ENCODE measurements around the gene AHR.

The AHR gene

DNA sequence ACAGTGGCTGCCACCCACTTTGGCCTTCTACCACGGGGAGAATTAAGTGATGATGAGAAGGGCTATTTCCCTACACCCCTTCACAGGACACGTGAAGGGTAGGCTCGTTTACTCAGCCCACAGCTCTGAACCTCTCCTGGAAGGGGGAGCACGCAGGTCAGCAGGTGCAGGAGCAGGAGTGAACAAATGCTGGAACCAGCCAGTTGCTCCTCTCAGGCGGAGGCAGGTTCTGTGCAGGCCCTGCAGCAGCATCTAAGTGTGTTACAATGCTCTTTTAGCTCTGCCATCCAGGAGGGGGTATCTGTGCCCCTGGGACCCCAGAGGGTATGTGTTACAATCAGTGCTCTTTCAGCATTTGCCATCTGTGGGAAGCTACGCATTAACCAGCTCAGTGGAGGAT lies 61.2 kb downstream of the AHR start:
- Histone ChIP-seq H3K9ac (ENCODE audit: low read length) (no peak overlapping the region), H3K18ac (ENCODE audit: low read depth in 1 of 2, low read length in 2 of 2) (peak overlapping the region in 1 of 2 experiments; percentile 51), H3K14ac (ENCODE audit: low read length in 2 of 2) (peak overlapping the region in 1 of 2 experiments; percentile 64)

DNA sequence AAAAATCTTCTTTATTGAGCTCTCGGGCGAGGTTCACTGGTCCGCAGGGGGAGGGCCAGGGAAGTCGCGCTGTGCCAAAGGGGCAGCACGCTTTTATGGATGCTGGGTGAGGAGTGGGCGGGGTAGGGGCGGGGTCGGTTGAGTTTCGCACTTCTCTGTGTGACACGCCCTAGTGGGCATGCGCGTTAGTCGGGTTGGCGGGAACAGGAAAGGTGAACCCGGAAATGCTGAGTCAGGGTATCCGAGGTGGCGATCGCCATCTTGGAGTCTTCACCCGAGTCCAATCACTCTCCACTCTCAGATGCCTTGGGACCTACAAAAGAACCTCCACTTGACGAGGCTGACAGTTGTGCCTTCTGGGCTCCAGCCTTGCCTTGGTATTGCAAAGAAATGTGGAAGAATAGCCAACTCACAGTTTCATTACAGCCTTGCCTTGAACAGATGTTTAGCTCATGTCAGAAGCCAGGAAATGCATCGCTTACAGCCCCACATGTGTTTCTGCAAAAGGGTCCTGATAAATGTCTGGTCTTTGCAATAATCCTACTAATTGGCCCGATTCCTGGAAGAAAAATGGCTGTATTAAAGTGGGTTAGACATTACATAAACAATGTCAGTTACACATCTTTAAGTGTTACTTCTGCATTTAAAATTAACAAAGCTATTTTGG lies 64.1 kb downstream of the AHR start:
- Histone ChIP-seq H2BK5ac (ENCODE audit: low read depth, low read length, poor library complexity, severe bottlenecking) (no peak overlapping the region), H2BK120ac (ENCODE audit: low read depth, low read length) (no peak overlapping the region), H2BK15ac (ENCODE audit: low read depth, poor library complexity, severe bottlenecking) (no peak overlapping the region), H3K27ac (ENCODE audit: low read length, poor library complexity, severe bottlenecking) (no peak overlapping the region), H3K4me1 (ENCODE audit: control insufficient read depth, insufficient read depth, low read depth, low read length) (no peaks in the 10 kb centered on the region), H3K79me1 (replicated peaks; ENCODE audit: low read length, poor library complexity, severe bottlenecking) (no peaks in the 10 kb centered on the region), H3K36me3 (ENCODE audit: control insufficient read depth in 1 of 2, insufficient read depth in 2 of 2, low read depth in 1 of 2, low read length in 2 of 2) (peaks cover 0 to 4% of the 10 kb centered on the region in 2 experiments), H3K23ac (ENCODE audit: low read length in 2 of 2) (no peak overlapping the region), H3K27me3 (ENCODE audit: control insufficient read depth in 1 of 2, insufficient read depth in 1 of 2, low read length in 2 of 2) (no peaks in the 10 kb centered on the region), H2BK12ac (ENCODE audit: low read length in 2 of 2) (peak overlapping the region in 1 of 2 experiments; percentile 75), H3K4ac (ENCODE audit: low read depth in 1 of 2, low read length in 2 of 2) (peak overlapping the region in 1 of 2 experiments; percentile 54), H4K91ac (ENCODE audit: low read length) (no peak overlapping the region), H3K9me3 (ENCODE audit: control insufficient read depth, low read length) (no peaks in the 10 kb centered on the region), H2AK5ac (ENCODE audit: low read length, severe bottlenecking) (no peak overlapping the region), H3K9ac (ENCODE audit: low read length) (no peak overlapping the region), H3K14ac (ENCODE audit: low read length in 2 of 2) (no peak overlapping the region), H3K4me3 (ENCODE audit: insufficient read depth in 1 of 2, low read depth in 1 of 2, low read length in 2 of 2) (no peak overlapping the region), H3K4me2 (ENCODE audit: low read length, poor library complexity, severe bottlenecking) (no peak overlapping the region), H2AFZ (ENCODE audit: low read depth, low read length) (no peak overlapping the region), H3K18ac (ENCODE audit: low read depth in 1 of 2, low read length in 2 of 2) (peak overlapping the region in 1 of 2 experiments; percentile 83), H4K8ac (ENCODE audit: low read length) (no peak overlapping the region)
- peak; percentile 52 for DNase-seq
- WGBS = 94% methylated on average over 22 of the region's 23 CpGs

More for the DNA sequence above, 61.2 kb downstream of the AHR start:
- DNase-seq = no peak
- Histone ChIP-seq H2BK120ac (ENCODE audit: low read depth, low read length) (no peak overlapping the region), H2AFZ (ENCODE audit: low read depth, low read length) (no peak overlapping the region), H2AK5ac (ENCODE audit: low read length, severe bottlenecking) (no peak overlapping the region), H3K9me3 (ENCODE audit: control insufficient read depth, low read length) (no peaks in the 10 kb centered on the region), H3K23ac (ENCODE audit: low read length in 2 of 2) (no peak overlapping the region), H4K91ac (ENCODE audit: low read length) (no peak overlapping the region), H3K4me3 (ENCODE audit: insufficient read depth in 1 of 2, low read depth in 1 of 2, low read length in 2 of 2) (no peak overlapping the region), H4K8ac (ENCODE audit: low read length) (peak overlapping the region; percentile 27), H2BK12ac (ENCODE audit: low read length in 2 of 2) (no peak overlapping the region), H2BK15ac (ENCODE audit: low read depth, poor library complexity, severe bottlenecking) (no peak overlapping the region), H3K36me3 (ENCODE audit: control insufficient read depth in 1 of 2, insufficient read depth in 2 of 2, low read depth in 1 of 2, low read length in 2 of 2) (peaks cover 0 to 4% of the 10 kb centered on the region in 2 experiments), H3K4me2 (ENCODE audit: low read length, poor library complexity, severe bottlenecking) (no peak overlapping the region), H3K27ac (ENCODE audit: low read length, poor library complexity, severe bottlenecking) (no peak overlapping the region), H3K27me3 (ENCODE audit: control insufficient read depth in 1 of 2, insufficient read depth in 1 of 2, low read length in 2 of 2) (no peaks in the 10 kb centered on the region), H3K79me1 (replicated peaks; ENCODE audit: low read length, poor library complexity, severe bottlenecking) (no peaks in the 10 kb centered on the region), H3K4ac (ENCODE audit: low read depth in 1 of 2, low read length in 2 of 2) (no peak overlapping the region), H2BK5ac (ENCODE audit: low read depth, low read length, poor library complexity, severe bottlenecking) (no peak overlapping the region), H3K4me1 (ENCODE audit: control insufficient read depth, insufficient read depth, low read depth, low read length) (no peaks in the 10 kb centered on the region)
- 93% methylated on average over 6 of the region's 6 CpGs for WGBS

- 88% methylated on average over 1 of the region's 2 CpGs for WGBS
- H2AFZ ChIP-seq (ENCODE audit: low read depth, low read length) = no peak overlapping the region
- no peak overlapping the region for H2BK5ac ChIP-seq (ENCODE audit: low read depth, low read length, poor library complexity, severe bottlenecking)
- no peak overlapping the region for H4K91ac ChIP-seq (ENCODE audit: low read length)
- H3K4ac ChIP-seq (ENCODE audit: low read depth in 1 of 2, low read length in 2 of 2) = no peak overlapping the region
- H3K27ac ChIP-seq (ENCODE audit: low read length, poor library complexity, severe bottlenecking) = no peak overlapping the region
- H4K8ac ChIP-seq (ENCODE audit: low read length) = no peak overlapping the region
- H3K9ac ChIP-seq (ENCODE audit: low read length) = no peak overlapping the region
- no peak overlapping the region for H3K4me2 ChIP-seq (ENCODE audit: low read length, poor library complexity, severe bottlenecking)
- no peak overlapping the region for H3K14ac ChIP-seq (ENCODE audit: low read length in 2 of 2)
- H3K4me3 ChIP-seq (ENCODE audit: insufficient read depth in 1 of 2, low read depth in 1 of 2, low read length in 2 of 2) = no peak overlapping the region
- H3K79me1 ChIP-seq (replicated peaks; ENCODE audit: low read length, poor library complexity, severe bottlenecking) = peaks cover 5% of the 10 kb centered on the region
- no peak overlapping the region for H3K23ac ChIP-seq (ENCODE audit: low read length in 2 of 2)
- no peak overlapping the region for H2BK12ac ChIP-seq (ENCODE audit: low read length in 2 of 2)
- H3K4me1 ChIP-seq (ENCODE audit: control insufficient read depth, insufficient read depth, low read depth, low read length) = peaks cover 6% of the 10 kb centered on the region
- H3K9me3 ChIP-seq (ENCODE audit: control insufficient read depth, low read length) = no peaks in the 10 kb centered on the region
- H2BK120ac ChIP-seq (ENCODE audit: low read depth, low read length) = no peak overlapping the region
- H3K36me3 ChIP-seq (ENCODE audit: control insufficient read depth in 1 of 2, insufficient read depth in 2 of 2, low read depth in 1 of 2, low read length in 2 of 2) = peaks cover 0 to 3% of the 10 kb centered on the region in 2 experiments
- no peaks in the 10 kb centered on the region for H3K27me3 ChIP-seq (ENCODE audit: control insufficient read depth in 1 of 2, insufficient read depth in 1 of 2, low read length in 2 of 2)
- no peak overlapping the region for H2AK5ac ChIP-seq (ENCODE audit: low read length, severe bottlenecking)
- H2BK15ac ChIP-seq (ENCODE audit: low read depth, poor library complexity, severe bottlenecking) = no peak overlapping the region
- no peak overlapping the region for H3K18ac ChIP-seq (ENCODE audit: low read depth in 1 of 2, low read length in 2 of 2)
- no peak for DNase-seq
These were observed 66.2 kb downstream of the AHR start for GRCh38 chr7:17364671-17365070.

DNA sequence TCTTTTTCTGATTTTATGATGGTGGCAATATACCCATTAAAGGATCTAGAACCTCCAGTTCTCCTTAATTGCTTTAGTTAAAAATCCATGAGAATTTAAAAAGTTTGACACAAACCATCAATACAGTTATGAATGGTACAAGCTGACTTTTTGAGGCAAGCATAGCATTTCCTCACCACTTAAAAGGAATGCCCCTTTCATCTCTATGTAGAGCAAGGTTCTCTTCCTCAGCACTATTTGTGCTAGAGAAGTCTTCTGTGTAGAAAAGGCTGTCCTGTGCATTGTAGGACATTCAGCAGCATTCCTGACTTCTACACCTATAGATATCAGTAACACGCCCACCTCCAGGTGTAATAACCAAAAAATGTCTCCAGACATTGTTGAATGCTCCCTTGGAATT lies 67.3 kb downstream of the AHR start:
- Histone ChIP-seq H3K4me2 (ENCODE audit: low read length, poor library complexity, severe bottlenecking) (no peak overlapping the region), H2AK5ac (ENCODE audit: low read length, severe bottlenecking) (no peak overlapping the region), H3K36me3 (ENCODE audit: control insufficient read depth in 1 of 2, insufficient read depth in 2 of 2, low read depth in 1 of 2, low read length in 2 of 2) (no peaks in the 10 kb centered on the region), H2BK5ac (ENCODE audit: low read depth, low read length, poor library complexity, severe bottlenecking) (no peak overlapping the region), H3K27ac (ENCODE audit: low read length, poor library complexity, severe bottlenecking) (no peak overlapping the region), H2AFZ (ENCODE audit: low read depth, low read length) (no peak overlapping the region), H3K4me1 (ENCODE audit: control insufficient read depth, insufficient read depth, low read depth, low read length) (peaks cover 10% of the 10 kb centered on the region), H2BK120ac (ENCODE audit: low read depth, low read length) (no peak overlapping the region), H3K23ac (ENCODE audit: low read length in 2 of 2) (no peak overlapping the region), H4K91ac (ENCODE audit: low read length) (no peak overlapping the region), H3K27me3 (ENCODE audit: control insufficient read depth in 1 of 2, insufficient read depth in 1 of 2, low read length in 2 of 2) (no peaks in the 10 kb centered on the region), H3K4ac (ENCODE audit: low read depth in 1 of 2, low read length in 2 of 2) (no peak overlapping the region), H3K9ac (ENCODE audit: low read length) (no peak overlapping the region), H3K9me3 (ENCODE audit: control insufficient read depth, low read length) (no peaks in the 10 kb centered on the region), H3K79me1 (replicated peaks; ENCODE audit: low read length, poor library complexity, severe bottlenecking) (peaks cover 5% of the 10 kb centered on the region), H3K18ac (ENCODE audit: low read depth in 1 of 2, low read length in 2 of 2) (no peak overlapping the region), H3K4me3 (ENCODE audit: insufficient read depth in 1 of 2, low read depth in 1 of 2, low read length in 2 of 2) (no peak overlapping the region), H4K8ac (ENCODE audit: low read length) (no peak overlapping the region), H2BK15ac (ENCODE audit: low read depth, poor library complexity, severe bottlenecking) (no peak overlapping the region), H3K14ac (ENCODE audit: low read length in 2 of 2) (no peak overlapping the region), H2BK12ac (ENCODE audit: low read length in 2 of 2) (no peak overlapping the region)
- WGBS = 100% methylated on average over 1 of the region's 1 CpG
- no peak for DNase-seq
